WTC11 (cell line): ENCODE results near the gene ELOA.

Source experiments
- CBFB ChIP-seq: sonication (generic); formaldehyde crosslinking; IDR thresholded peaks from 2 replicates; pipeline ENCODE4 v1.8.1; 2022; ENCODE audit warnings: mild to moderate bottlenecking, low read depth, missing genetic modification reagents
- CTCF ChIP-seq: fragments of 200-600 bp; IDR thresholded peaks from 2 replicates; pipeline ENCODE4 v1.8.0; 2022; ENCODE audit warnings: antibody characterized with exemption
- E2F5 ChIP-seq: sonication (generic); formaldehyde crosslinking; IDR thresholded peaks from 2 replicates; pipeline ENCODE4 v1.8.1; 2022; ENCODE audit warnings: mild to moderate bottlenecking, moderate library complexity, missing genetic modification reagents
- ELF4 ChIP-seq: sonication (generic); formaldehyde crosslinking; IDR thresholded peaks from 2 replicates; pipeline ENCODE4 v1.8.1; 2022; ENCODE audit warnings: low read depth, mild to moderate bottlenecking, moderate library complexity, missing genetic modification reagents
- ESRRA ChIP-seq: sonication (generic); formaldehyde crosslinking; IDR thresholded peaks from 2 replicates; pipeline ENCODE4 v1.8.1; 2022; ENCODE audit warnings: mild to moderate bottlenecking, missing genetic modification reagents, borderline replicate concordance
- FOXJ3 ChIP-seq: sonication (generic); formaldehyde crosslinking; IDR thresholded peaks from 2 replicates; pipeline ENCODE4 v1.9.0; 2021; ENCODE audit warnings: missing genetic modification reagents, mild to moderate bottlenecking, borderline replicate concordance
- MAX ChIP-seq: sonication (generic); formaldehyde crosslinking; IDR thresholded peaks from 2 replicates; pipeline ENCODE4 v1.8.0; 2022; ENCODE audit warnings: mild to moderate bottlenecking, missing genetic modification reagents
- NR2C2 ChIP-seq: sonication (generic); formaldehyde crosslinking; IDR thresholded peaks from 2 replicates; pipeline ENCODE4 v1.8.0; 2022; ENCODE audit warnings: mild to moderate bottlenecking, missing genetic modification reagents
- PRDM15 ChIP-seq: sonication (generic); formaldehyde crosslinking; IDR thresholded peaks from 2 replicates; pipeline ENCODE4 v1.8.0; 2022; ENCODE audit warnings: missing genetic modification reagents
- PRRX2 ChIP-seq: fragments of 250-450 bp; sonication (Bioruptor Pico); IDR thresholded peaks from 2 replicates; pipeline ENCODE4 v1.8.0; 2021; ENCODE audit warnings: mild to moderate bottlenecking
- ZNF512 ChIP-seq: sonication (generic); formaldehyde crosslinking; IDR thresholded peaks from 2 replicates; pipeline ENCODE4 v1.8.1; 2022; ENCODE audit warnings: missing genetic modification reagents, borderline replicate concordance

- no peak for TF ChIP-seq CTCF
- TF ChIP-seq MAX (CRISPR knock-in tag), result no peak
- TF ChIP-seq ESRRA (CRISPR knock-in tag), result no peak
- TF ChIP-seq ELF4, result no peak
- no peak for TF ChIP-seq FOXJ3 (CRISPR knock-in tag)
- TF ChIP-seq NR2C2 (CRISPR knock-in tag), result no peak
- no peak for TF ChIP-seq ZNF512 (CRISPR knock-in tag)
- TF ChIP-seq E2F5 (CRISPR knock-in tag), result no peak
- TF ChIP-seq PRDM15 (CRISPR knock-in tag), result no peak
- TF ChIP-seq CBFB (CRISPR knock-in tag), result no peak
- no peak for TF ChIP-seq PRRX2 (CRISPR knock-in tag)
These were observed 50.8 kb downstream of the ELOA start for GRCh38 chr1:23793861-23794731.
